GM19035 (cell line): ENCODE data around the gene SNAP25.

Source experiments
- ATAC-seq: cut with Tn5 transposase; IDR thresholded peaks from one replicate; pipeline ENCODE4 v1.9.1; 2021; ENCODE audit not compliant: unreplicated experiment

SNAP25 gene

DNA sequence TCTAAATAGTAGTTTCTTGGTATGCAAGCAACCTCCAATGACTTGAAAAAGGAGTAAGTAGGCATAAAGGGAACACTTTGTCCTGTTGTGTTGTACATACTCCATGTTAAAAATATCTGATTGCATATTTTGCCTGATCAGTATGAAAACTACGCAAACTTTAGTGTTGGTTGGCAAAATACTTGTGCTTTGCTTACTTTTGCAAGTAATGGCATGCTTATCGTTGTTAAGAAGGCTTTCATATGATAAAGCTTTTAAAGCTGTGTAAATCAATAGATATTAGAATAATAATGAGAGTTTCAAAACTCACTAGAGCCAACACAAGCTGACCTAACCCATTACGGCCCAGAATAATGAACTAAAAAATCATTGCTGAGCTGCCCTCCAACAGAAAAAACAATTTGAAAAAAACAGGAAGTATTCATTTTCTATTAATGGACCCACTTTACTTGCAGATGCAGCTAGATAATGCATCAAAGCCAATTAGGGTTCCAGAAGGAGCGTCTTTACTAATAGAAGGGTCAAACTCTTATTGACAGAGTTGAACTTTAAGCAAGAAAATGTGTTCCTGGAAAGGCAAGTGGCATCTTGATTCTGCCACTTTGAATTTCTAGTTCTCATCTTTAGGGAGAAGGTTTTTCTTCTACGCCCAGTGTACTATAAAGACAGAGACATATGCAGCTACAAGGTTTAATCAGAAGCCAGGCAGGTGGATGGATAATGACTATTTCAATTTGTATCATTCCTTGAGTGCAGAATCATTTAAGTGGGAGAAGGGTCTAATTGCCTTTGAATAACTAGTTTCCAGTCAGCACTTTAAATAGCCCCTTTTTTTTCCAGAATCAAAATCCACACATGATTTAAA lies 82.2 kb downstream of the SNAP25 start:
- no peak for ATAC-seq

DNA sequence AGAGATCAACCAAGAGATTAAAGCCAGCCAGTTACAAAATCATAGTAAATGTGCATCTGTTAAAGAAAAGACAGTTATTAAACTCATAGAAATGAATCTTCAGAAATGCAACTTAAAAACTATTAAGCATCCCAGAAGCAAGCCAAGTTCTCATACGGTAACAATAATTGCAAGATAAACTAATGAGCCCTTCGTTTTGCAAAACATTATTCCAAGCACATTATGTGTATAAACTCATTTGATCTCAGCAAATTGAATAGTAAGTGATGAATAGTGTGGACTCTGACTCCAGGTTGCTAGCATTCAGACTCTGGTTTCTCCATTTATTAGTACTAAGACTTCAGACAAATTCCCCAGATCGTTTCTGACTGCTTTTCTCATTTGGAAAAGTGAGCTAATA lies 85.2 kb downstream of the SNAP25 start:
- no peak for ATAC-seq

DNA sequence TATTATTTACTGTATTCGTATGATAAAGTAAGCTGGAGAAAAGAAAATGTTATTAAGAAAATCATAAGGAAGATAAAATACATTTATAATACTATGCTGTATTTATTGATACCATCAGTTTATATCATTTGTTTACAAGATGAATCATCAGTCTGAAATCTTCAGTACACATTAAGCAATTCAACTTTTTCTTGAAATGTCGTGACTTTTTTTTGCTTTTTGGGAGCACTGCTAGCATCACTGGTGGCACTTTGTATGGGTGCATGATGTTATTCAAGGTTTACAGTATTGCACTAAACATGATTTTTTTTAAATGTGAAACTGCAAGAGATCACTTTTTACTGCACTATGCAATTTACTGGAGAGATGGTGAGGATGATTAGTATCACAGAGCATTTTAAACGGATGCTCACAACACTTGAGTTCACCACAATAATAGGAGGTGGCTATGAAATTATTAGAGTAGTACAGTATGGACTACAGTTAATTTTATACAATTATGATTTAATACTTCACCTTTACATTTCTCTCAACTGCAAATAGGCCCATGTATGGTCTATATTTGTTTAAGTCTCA lies 85.9 kb downstream of the SNAP25 start:
- ATAC-seq: no peak

DNA sequence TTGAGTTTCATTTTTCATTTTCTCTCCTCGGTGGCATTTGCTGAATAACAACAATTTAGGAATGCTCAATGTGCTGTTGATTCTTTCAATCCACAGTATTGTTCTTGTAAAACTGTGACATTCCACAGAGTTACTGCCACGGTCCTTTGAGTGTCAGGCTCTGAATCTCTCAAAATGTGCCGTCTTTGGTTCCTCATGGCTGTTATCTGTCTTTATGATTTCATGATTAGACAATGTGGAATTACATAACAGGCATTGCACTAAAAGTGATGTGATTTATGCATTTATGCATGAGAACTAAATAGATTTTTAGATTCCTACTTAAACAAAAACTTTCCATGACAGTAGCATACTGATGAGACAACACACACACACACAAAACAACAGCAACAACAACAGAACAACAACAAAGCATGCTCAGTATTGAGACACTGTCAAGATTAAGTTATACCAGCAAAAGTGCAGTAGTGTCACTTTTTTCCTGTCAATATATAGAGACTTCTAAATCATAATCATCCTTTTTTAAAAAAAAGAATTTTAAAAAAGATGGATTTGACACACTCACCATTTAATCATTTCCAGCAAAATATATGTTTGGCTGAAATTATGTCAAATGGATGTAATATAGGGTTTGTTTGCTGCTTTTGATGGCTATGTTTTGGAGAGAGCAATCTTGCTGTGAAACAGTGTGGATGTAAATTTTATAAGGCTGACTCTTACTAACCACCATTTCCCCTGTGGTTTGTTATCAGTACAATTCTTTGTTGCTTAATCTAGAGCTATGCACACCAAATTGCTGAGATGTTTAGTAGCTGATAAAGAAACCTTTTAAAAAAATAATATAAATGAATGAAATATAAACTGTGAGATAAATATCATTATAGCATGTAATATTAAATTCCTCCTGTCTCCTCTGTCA lies 88.1 kb downstream of the SNAP25 start:
- no peak for ATAC-seq

DNA sequence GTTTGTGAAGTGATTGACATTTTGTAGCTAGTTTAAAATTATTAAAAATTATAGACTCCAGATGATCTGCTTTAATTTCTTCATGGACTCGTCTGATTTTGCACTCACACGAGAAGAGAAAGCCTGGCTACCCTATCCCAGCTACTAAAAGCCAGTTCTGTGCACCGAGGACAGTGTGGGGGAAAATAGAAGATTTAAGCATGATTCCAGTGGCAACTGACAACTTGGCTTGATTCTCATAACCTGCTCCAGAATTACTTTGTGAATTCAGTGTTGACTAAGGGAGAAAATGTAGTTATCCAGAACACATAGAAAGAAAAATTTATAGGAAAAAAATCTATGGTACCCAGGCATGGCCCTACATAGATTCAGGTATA lies 88.7 kb downstream of the SNAP25 start:
- no peak for ATAC-seq

DNA sequence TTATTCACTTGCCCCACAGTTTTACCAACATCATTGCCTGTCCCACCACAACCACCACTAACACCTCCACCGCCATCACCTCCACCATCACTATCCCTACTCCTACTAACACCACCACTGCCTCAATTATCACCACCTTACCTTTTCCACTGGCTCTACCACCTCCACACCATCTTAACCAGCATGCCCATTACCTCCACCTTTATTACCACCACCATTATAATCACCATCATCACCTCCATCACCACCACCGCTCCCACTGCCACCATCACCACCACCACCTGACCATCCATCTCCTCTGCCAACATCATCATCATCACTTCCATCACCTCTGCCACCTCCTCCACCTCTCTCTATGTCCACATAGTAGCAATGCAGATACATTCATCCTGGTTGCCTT lies 90.0 kb downstream of the SNAP25 start:
- ATAC-seq: no peak

DNA sequence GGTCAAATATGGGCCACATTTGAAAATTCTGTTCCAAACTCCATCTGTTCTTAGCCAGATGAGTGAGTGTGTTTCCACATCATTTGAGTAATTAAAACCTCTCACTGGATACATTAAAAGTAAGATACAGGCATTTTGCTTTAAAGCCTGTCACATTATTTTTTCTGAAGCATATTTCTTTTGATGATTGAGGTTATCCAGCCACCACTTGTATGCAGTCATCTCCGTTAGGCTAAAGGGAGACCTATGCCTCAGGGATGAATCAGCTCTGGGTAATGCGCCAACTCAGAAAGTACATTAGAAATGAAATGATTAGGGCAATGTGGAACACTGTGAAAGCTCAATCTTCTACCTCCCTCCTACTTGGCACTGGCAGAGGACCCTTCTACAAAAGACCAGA lies 90.7 kb downstream of the SNAP25 start:
- ATAC-seq: no peak

DNA sequence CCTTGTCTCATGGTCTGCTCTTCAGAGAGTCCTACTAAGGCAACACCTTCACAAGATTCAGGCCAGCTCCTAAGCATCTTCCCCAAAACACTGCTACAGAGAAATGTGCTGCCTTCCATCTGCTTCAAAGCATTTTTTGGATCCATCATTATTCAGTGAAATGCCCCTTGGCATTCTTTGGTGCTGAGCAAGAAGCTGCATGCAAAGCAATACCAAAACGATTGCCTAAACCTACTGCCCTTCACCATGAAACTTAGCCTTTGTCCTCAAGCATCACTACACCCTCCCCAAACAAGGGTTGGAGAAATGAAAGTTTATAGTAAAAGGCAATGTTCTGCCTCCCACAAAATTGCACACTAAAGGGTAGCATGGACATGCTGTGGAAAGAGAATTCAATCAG lies 93.5 kb downstream of the SNAP25 start:
- ATAC-seq: no peak

DNA sequence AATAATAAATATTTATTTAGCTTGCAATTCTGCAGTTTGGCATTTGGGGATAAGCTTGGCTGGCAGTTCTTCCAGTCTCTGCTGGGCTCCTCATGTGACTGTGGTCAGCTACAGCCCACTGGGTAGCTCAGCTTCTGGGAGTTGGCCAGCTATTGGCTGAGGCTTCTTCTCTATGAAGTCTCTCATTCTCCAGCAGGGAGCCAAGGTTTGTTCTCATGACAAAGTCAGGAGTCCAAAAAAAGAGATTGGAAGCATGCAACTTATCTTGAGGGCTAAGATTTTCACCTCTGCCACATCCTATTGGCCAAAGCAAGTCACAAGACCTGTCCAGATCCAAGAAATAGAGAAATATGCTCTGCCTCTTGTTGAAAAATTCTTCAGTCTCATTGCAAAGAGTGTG lies 94.6 kb downstream of the SNAP25 start:
- no peak for ATAC-seq

DNA sequence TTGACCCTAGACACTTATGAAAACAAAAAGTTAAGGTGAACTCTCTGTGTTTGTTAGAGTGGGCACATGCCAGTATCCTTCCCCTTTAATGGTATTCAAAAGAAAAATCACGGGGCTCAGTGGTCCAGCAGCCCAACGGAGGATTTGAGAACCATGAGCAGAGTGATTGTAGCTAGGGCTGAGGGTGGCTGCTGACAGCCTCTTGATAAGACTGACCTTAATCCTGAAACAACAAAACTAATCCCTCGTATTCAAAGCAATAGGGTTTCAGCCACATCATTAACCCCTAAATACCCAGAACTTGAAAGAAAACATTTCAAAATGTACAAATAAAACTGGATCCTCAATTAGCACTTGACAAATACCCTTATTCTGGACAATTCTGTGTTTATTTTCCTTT lies 95.1 kb downstream of the SNAP25 start:
- ATAC-seq: no peak

DNA sequence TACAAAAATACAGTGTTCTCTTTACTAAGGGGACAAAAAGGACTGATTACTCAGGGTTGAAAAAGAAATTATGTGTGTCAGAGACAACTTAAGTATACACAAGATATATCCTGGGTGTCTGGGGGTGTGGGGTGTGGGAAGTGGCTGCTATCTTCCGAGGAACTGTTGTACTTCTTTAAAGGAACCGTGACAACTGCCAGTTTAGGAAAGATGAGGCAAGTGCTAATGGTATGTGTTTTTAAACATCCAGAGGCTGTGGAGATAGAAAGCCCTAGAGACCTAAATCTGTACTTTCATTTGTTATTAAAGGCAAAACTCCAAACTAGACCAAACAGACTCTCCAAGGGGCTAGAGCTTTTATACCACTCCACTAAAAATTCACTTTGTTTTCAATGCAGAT lies 95.6 kb downstream of the SNAP25 start:
- ATAC-seq: no peak

DNA sequence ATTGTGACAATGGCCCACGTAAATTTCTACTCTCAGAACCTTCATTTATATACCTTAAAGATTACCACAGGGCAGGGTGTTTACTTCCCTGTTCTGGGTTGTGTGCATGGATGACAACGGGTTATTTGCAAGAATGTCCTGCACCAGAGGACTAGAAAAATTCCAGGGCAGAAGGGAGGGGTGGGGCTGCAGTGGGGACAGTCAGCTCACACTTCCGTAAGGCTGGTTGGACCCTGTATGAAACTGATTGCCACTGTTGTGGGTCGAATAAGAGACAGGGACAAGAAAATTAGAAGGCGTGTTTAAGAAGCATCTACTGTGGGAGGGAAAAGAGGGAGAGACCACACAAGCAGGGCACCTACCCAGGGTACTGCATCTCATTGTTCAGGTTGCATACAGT lies 96.5 kb downstream of the SNAP25 start:
- no peak for ATAC-seq

DNA sequence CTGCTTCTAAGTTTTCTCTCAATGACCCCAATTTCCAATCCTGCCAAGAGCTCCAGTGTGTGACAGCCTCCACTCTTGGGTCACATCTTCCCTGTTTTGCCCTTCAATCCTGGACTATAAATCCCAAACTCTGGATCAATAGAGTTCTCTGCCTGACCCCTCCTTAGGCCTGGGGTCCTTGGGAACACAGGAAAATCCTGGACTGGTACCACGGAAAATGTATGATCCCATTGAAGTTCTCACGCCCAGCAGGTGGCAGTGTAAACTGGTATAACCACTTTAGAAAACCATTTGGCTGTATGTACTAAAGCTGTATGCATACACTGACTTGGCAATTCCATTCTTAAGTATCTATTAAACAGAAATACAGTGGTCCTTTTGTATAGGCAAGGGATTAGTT lies 98.0 kb downstream of the SNAP25 start:
- no peak for ATAC-seq

DNA sequence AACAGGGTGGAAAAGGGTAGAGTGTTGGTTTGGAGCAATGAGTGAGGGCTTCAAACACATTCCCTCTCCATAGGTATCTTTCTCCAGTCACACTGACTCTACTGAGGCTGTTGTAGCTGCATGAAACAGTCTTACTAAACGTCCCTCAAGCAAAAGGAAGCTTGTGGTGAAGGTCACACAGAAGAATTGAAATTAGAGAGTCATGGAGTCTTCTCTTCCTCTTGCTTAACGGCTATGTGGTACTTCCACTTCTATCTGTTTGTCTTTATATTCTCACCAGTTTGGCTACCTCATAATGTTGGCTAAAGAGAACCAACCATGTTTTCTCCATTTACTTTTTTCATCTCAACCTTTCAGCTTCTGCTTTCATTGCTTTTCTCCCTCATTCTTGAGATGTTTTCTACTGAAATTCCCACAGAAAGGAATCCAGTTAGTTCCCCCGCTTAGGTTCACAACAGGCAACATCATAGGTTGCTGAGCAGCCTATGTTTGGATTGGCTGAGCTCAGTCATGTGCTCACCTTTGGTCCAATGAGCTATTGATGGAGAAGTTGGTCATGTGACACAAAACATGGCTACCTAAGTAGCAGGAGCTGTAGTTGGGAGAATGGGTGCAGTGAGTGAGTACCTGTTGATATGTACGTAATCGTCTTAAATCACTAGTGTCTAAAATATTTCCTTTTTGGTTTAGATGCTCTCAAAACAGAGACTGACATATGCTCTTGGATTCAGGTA lies 99.8 kb downstream of the SNAP25 start:
- no peak for ATAC-seq

DNA sequence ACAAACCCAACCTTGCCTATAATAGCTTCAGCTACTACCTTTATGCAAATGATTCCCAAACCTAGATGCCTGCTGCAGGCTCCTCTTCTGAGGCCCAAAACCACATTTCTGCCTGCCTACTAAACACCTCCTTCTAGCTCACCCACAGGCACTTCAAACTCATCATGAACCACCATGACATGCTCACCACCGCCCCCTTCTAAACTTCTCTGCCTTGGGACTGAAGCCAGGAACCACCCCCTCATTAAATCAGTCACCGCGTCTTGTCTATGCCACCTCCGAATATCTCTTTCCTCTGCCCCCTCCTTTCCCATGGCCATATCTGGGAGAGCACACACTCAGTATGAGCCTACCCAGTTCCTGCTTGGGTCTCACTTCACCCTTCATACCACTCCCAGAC lies 101.2 kb downstream of the SNAP25 start:
- no peak for ATAC-seq

DNA sequence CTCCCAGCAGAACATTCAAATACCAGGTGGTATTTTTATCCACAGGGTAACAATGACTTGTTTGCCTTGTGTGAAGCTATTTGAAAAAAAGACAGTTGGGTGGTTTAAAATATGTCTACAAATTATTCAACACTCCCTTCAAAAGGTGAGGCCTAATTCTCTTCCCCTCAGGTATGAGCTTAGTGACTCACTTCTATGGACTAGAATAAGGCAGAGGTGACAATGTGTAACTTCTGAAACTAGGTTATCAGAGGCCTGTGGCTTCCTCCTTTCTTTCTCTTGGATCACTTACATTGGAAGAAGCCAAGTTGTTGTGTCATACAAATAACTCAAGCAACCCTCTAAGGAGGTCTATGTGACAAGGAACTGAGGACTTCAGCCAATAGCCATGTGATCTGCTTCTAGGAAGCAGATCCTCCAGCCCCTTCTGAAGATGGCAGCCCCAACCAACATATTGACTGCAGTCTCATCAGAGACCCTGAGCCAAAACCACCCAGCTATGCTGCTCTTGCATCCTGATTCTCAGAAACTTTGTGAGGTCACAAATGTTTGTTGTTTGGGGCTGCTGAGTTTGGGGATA lies 102.6 kb downstream of the SNAP25 start:
- no peak for ATAC-seq

DNA sequence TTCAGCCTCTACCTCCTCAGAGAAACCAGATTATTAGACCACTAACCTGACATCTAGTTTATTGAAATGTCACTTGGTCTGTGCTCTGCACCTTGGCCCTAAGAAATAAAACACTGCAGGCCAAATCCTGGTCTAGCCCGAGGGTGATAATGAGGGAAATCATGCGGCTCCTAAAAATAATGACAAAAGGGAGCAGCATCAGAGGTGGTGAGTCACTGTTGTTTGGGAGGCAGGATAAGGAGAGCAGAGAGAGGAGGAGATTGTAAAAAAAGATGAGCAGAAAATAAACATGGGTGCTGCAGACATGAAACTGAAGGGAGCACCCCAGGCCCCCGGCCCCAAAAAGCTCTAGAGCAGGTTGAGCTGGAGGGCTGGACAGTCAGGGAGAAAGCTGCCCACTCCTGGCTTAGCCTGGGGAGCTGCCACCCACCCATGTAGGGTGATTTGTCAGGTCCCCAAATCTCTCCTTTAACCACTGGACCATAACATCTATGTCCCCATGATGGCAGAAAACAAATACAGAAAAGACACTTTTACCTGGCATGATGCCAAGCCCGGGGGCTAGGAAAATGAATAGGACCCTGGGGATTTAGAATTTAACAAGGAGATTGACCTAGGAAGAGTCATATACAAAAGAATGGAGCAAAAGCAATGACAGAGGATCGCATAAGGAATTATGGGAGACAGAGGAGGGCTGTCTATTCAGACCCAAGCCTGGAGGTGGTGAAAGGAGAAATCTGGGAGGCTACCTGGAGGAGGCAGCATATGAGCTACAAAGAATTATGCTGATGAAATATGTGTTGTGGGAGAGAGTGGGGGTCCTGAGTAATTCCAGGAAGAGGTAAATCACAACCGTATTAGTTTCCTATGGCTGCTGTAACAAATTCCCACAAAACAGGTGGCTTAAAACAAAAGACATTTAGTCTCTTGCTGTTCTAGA lies 103.7 kb downstream of the SNAP25 start:
- no peak for ATAC-seq

DNA sequence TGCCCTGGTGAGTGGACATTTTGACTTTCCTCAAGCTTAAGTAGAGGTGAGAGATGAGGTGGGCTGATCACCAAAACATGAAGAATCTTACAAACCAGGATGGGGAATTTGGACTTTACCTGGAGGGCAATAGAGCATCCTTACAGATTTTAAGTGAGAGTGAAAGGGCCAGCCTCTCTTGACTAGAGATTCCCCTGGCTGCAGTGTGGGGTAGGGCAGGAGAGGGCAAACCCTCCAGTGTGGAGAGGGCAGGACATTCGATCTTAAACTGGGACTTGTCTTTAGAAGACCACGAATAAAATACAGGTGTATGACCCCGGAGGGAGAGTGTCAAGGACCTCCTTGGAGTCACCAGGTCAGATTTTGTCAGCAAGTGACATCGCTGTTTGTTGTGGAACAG lies 105.1 kb downstream of the SNAP25 start:
- ATAC-seq: no peak

DNA sequence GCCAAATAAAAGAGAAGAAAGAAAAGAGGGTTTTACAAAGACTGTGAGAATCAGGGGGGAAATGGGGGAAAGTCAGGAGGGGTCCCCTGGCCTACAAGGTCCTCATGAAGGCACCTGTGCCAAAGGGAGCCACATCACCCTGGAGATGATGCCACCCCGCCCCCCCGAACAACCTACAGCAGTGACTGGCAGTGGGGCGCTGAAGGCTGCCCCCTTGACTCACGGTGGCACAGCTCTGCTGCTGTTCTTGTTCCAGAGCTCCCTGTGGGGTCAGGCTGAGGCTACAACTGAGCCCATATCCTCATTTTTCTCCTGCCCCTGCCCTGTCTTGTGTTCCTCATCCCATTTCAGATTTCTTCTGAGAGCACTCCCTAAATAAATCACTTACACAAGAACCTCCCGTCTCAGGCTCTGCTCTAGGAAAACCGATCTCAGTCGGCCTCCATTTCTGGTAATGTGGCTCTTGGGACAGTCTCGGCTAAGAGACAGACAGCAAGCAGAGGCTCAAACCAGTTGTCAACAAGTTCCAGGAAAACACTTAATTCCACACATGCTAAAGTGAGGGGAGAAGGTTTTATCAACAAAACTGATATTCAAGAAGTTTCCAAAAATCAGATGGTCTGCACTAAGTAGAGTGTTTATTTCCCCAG lies 105.7 kb downstream of the SNAP25 start:
- no peak for ATAC-seq
